Hippocampal formation (tissue), 2 donors: ENCODE measurements around the gene ALAD.
"Not testable (repeated sequence)": the region's sequence is repeated elsewhere in the genome, so short reads cannot be mapped to it uniquely, and the experiment has no call there.

Experiments used
- DNase-seq, 2 donors: peaks; one replicate each; lab custom pipeline; 2025; lab: John Stamatoyannopoulos, UW

The ALAD gene

DNA sequence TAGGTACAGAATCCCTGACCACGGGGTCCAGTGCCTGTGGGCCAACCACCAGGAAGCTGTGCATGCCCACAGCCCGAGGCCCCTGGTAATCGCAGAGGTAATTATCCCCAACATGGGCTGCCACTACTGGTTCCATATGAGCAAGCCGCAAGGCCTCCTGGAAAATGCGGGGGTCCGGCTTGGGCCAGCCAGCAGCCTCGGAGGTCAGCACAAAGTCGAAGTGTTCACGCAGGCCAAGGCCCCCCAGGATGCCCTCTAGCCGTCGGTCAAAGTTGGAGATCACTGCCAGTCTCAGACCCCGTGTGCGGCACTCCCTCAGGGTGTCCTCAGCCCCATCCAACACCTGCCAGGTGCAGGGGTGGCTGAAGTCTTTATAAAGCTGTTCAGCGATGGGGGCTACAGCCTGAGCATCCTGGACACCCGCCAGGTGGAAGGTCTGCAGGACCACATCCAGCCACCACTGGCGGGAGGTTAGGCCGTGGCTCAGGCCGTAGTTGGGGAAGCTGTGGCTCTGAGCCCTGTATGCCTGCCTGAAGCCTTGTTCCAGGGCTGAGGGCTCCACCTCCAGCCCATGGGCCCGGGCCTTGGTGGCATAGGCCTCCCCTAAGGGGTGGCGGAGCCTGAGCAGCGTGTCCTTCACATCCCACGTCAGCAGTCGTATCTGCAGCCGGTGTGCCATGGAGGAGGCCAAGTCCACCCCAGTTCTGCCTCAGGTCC is 27.2 kb downstream of the ALAD start:
- DNase-seq = no peak

DNA sequence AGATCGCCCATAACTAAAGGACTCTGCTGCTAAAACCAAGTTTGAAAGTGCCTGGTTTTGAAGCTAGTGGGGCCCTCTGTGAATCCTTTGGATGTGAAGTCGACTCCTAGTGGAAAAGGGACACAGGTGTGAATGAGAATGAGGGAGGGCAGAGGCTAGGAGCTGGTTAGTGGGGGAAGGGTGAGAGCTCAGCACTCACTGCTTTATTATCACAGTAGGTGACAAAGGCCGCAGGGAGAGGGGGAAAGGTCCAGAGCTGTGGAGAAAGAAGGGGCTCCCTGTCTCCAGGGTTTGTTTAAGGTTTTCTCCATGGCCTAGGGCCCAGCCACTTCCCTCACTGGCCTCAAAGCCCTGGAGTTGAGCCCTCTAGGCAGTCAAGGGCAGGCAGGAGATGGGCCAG is 27.8 kb downstream of the ALAD start:
- no peak for DNase-seq

DNA sequence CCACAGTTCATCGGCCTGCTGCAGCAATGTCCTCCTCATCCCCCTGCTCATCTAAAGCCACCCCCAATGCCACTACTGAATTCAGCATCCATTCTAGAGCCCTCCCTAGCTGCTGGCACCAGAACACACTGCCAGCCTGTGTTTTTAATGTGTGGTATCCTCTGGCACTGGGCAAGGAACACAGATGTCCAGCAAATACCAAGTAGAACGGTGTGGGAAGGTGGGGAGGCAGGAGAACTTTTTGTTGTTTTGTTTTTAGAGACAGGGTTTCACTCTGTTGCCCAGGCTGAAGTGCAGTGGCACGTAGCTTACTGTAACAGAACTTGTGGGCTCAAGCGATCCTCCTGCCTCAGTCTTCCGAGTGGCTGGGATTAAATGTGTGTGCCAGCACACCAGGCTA is 29.0 kb downstream of the ALAD start:
- no peak for DNase-seq

DNA sequence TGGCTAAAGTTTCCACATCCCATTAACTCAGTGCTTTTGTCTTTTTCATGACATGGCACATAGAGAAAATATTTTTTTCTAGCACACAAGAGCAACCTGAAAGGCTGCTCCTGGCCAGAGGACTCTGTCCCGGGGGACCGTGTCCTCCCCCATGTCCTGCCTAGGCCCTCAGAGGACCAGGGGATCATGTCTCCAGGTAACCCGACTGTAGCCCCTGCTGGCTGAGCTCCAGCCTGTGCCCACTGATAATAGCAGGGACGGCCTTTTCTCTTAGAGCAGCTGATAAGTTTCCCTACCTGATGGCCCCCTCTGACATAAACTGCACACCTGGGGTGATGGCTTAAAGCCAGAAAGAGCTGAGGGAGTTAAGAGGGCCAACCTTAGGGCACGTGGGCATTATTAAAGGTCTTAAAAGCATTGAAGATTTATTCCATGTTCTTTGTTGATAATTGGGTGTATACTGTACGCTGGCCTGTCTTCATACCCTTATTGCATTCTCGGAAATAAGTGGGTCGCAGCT is 30.2 kb downstream of the ALAD start:
- DNase-seq = no peak

DNA sequence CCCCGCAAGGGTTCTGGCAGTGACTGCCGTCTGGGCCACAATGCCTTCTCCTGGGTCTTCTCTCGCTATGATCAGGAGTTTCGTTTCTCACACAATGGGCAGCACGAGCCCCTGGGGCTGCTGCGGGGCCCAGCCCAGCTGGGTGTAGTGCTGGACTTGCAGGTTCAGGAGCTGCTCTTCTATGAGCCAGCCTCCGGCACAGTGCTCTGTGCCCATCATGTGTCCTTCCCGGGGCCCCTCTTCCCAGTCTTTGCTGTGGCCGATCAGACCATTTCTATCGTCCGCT is 31.3 kb downstream of the ALAD start:
- DNase-seq = no peak

DNA sequence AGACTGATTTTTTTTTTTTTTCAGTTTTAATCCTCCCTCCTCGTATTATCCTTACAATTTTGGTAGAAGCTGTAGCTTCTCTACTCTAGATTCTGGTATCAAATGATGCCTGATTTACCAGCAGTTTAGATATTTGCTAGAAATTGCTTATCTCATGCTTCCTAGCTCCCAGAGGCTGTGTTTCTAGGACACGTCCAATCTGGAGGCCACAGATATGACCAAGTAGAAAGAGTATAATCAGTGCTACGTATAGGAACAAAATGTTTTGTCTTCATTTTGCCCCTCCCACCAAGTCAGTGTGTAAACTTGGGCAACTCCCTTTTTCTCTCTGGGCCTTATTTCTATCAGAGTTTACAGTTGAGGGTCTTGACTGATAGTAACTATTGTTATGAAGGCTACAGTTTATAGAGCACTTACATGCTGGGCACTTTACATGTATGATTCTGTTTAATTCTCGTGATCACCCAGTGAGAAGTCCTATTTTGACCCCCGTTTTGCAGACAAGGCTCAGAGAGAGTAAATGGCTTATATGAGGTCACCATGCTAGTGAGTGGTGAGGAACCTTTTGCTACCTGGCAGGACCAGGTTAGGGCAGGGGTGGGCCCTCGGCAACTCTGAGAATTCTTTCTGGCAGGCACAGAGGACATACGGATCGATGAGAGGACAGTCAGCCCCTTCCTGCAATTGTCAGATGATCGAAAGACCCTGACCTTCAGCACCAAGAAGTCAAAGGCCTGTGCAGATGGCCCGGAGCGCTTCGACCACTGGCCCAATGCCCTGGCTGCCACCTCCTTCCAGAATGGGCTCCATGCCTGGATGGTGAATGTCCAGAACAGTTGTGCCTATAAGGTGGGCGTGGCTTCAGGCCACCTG is 31.9 kb downstream of the ALAD start:
- DNase-seq = no peak

DNA sequence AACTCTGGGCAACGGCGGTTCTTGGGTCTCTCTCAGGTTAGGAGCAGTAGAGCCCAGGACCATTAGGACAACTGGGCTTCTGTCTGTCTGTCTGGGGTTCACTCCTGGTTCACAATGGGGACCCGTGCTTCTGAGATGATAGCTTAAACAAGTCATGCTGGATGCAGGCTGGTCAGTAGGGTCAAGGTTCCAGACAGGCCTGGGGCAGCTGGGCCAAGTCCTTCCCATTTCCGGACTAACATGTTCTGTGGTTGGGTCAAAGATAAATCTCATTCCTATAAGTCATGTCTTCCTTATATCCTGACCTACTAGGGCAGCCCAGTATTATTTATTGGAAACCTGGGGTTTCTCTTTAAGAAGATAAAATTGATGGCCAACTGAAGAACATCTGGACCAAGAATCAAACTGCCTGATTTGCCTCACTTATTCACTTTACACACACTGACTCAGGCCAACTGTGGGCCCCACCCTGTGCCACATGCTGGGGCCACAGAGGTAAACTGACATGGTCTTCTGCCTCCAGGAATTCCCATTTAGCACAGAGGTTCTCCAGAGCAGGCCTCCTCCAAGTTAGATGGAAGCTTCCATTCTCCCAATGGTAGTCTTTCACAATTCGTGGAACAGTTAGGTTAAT is 32.6 kb downstream of the ALAD start:
- DNase-seq = no peak

DNA sequence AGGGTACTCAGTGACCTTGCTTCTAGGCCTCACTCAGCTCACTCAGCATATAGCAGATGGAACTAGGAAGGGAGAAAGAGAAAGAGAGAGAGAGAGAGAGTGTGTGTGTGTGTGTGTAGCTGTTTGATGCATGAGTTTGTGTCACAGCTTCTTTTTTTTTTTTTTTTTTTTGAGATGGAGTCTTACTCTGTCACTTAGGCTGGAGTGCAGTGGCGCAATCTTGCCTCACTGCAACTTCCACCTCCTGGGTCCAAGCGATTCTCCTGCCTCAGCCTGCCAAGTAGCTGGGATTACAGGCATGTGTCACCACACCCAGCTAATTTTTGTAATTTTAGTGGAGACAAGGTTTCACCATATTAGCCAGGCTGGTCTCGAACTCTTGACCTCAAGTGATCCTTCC is 35.4 kb downstream of the ALAD start:
- DNase-seq = not testable (repeated sequence)

DNA sequence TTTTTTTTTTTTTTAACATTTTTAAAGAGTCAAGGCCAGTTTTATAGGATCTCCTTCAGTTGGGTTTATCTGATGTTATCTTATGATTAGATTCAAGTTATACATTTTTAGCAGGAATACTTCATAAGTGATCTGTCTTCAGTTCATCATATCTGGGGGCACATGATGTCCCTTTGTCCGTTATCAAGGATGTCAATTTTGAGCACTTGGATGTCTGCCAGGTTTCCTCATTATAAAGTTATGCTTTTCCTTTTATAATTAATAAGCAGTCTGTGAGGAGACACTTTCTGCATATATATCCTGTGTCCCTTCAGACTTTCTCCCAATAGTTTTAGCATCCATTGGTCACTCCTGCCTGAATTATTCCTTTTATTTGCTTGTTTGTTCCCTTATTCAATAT is 36.1 kb downstream of the ALAD start:
- DNase-seq = no peak

DNA sequence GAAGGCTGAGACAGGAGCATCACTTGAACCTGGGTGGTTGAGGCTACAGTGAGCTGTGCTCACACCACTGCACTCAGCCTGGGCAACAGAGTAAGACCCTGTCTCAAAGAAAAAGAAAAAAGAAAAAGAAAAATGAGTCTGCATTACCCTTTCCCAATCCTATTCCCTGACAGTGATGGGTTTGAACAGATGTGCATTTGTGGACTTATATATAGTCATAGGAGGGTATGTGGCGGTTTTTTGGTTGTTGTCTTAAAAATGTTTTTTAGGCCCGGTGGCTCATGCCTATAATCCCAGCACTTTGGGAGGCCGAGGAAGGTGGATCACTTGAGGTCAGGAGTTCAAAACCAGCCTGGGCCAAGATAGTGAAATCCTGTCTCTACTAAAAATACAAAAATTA is 37.7 kb downstream of the ALAD start:
- DNase-seq = no peak

DNA sequence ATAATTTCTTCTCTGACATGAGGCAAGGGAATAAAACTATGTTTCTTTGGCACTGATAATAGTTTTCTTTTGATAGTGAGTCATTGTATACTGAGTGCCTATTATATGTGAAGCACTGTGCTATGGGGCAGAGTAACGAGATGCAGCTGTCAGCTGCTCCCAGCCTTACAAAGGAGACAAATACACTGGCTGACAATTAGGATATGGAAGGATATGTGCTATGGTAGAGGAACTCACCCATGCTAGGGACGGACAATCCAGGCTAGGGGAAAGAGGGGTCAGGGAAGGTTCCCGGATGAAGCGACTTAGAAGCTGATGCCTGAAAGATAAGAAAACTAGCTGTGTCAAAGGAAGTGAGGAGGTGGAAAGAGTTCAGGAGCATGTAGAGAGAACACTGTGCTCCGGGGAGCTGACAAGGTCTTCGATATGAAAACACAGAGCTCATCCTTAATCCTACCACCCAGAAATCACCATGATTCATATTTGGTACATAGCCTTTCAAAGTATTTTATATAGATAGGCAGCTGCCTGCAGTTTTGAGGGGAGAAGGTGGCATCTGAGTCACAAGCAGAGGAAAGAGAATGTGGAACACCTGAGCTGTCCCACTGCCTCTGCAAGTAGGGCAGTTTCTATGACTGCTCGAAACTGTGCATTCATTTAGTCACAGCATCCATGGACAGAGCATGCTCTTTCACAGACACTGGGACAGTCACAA is 39.6 kb downstream of the ALAD start:
- no peak for DNase-seq

DNA sequence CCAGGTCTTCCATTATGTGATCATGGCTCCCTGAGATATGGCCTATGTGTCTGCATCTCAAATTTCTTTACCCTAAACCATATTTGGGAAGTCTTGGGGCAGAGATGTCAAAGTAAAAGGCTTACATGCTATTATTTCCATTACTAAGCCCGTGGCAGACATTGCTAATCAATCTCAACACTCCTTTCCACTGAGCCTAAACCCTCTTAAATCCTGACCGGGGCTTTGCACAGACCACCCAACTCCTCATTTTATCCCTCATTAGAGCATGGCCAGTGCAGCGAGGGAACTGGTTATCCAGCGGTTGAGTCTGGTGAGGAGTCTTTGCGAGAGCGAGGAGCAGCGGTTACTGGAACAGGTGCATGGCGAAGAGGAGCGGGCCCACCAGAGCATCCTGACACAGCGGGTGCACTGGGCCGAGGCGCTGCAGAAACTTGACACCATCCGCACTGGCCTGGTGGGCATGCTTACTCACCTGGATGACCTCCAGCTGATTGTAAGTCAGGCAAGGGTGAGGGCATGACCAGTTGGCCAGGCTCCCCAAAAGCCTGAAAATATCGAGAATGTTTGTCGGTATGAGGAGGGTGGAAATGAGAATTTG is 40.7 kb downstream of the ALAD start:
- DNase-seq = no peak

DNA sequence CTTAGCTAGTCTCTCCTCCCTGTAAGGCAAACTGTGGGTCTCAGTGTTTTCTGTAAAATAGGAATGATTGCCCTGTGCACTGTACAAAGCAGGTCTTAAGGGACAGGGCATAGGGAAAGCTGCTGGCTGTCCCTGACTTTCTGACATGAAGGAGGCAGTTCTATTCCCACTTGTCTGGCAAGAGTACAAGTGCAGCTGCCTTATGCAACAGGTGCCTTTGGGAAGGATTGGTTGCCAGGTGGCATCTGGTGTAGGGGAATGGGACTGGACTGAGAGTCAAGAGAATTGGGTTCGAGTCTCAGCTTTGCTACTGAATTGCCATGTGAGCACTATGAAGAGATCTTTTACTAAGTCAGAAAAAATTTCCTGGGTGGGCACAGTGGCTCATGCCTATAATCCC is 41.7 kb downstream of the ALAD start:
- DNase-seq = no peak

DNA sequence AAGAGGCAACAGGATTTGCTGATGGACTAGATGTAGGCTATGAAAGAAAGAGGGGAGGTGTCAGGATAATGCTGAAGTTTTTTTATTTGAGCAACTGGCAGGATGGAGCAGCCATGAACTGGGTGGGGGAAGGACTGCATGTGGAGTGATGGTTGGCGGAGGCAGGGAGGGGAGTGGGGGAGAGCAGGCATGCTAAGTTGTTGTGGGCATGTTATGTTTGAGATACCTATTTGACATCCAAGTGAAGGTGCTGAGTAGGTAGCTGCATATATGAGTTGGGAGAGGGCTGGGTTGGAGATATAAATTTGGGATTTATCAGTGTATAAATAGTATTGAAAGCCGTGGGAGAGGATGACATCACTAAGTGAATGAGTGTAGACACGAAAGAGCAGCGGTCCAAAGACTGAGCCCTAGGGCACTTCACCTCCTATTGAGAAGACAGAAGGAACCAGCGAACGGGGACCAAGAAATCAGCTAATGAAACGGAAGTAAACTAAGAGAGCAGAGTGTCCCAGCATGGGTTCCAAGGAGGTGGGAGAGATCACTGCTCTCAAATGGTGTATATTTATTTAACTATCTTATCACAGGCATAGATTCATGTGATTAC is 44.3 kb downstream of the ALAD start:
- no peak for DNase-seq

DNA sequence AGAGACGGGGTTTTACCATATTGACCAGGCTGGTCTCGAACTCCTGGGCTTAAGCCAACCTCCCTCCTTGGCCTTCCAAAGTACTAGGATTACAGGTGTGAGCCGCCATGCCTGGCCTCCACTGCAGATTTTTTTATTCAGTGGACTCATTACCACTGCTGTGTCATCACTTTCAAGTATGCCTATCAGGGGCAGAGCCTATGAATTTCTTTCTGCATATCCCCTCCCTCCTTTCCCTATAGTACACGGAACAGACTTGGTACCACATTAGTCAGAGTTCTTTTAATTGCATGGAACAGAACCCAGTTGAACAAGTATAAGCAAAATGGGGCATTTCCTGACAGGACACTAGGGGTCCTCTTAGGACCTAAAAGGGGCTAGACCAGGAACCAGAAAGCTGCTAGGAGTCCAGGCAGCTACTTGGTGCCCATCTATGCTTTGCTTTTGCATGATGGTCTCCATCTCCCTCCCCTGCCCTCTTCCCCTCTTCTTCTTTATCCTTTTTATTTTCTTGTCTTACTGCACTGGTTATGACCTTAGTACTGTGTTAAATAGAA is 46.0 kb downstream of the ALAD start:
- DNase-seq = no peak

DNA sequence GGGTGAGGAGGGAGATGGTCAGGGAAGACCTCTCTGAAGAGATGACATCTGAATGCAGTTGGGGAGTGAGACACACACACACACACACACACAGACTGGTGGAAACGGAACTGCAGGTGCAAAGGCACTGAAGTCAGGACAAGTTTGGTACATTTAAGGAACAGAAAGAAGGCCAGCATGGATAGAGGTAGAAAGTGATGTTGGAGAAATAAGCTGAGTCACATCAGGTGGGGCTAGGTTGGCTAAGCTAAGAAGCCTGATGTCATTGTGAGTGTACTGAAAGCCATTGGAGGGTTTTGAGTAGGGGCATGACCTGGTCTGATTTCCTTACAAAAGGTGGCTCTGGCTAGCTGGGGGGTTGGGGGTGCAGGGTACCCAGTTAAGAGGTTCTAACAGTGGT is 48.7 kb downstream of the ALAD start:
- no peak for DNase-seq

DNA sequence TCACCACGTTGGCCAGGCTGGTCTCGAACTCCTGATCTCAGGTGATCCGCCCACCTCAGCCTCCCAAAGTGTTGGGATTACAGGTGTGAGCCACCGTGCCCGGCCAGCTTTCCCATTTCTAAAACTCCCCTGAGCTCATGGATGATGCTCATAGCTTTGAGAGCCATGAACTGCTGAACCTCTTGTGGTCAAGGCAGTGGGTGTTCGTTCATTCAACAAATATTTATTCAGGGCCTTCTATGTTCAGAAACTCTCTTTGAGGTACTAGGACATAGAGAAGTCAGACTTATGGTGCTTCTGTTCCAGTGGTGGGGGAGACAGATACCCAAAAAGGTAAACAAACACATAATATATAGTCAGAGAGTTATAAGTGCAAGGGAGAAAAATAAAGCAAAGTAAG is 49.1 kb downstream of the ALAD start:
- DNase-seq = no peak

DNA sequence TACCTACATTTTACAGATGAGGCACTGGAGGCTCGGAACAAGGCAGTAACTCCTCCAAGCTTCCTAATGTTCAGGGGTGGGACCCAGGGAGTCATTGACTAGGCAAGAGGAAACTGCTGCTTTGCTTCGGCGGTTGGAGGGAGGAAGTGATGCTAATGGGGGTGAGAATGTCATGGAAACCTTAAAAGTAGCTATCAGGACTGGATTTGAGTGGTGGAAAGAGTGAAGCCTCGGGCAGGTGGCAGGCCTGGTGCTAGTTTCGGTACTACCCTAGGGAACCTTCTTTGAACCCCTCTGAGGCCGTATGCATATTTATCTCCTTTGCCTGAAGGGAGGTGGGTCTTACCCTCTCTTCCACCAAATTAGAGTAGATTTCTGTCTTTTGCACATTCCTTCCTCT is 50.1 kb downstream of the ALAD start:
- no peak for DNase-seq

DNA sequence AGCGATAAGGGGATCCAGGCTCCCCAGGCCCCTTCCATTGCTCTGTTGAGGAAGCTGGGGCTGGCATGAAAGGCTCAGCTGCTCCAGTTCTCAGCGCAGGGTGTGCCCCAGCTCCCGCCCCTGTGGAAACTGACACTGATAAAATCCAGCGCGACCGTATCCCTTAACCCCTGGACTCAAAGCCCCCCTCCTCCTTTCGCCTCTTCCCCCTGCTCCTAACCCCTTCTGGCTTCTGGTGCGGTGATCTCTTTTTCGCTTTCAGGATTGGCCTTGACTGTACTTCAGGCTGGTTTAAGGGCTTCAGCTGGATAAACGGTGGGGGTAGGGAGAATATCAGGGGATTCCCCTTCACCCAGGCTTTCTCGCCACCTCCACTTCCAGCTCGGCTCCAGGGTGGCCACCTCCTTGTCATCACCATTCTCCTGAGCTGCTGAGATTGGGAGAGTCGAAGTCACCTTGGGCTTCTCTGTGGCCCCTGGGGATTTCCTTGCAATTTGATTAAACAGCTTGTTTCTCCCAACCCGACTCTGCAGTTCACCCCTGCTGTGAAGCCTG is 50.9 kb downstream of the ALAD start:
- no peak for DNase-seq

DNA sequence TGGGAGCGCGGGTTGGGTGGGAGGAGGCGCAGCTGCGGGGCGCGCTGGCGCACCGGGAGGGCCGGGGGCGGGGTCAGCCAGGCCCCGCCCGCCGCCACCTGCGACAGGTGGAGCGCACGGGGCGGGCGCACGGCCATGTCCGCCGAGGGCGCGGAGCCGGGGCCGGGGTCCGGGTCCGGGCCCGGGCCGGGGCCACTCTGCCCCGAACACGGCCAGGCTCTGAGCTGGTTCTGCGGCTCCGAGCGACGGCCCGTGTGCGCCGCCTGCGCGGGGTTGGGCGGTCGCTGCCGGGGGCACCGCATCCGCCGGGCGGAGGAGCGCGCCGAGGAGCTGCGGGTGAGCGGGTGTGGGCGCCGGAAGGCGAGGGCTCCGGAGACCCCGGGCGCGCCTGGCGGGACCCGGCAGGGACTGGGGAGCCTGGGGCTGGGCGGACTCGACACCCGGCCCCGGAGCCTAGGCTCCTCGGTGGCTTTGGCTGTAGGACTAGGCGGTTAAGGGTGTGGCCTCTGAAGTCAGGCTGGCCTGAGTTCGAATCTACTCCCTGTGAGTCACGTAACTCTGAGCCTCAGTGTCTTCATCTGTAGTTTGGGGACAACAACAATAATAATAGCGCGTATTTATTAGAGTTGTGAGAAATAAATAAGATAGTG is 51.5 kb downstream of the ALAD start, which contains the start of gene BSPRY:
BSPRY (plus strand) TSS at position 97 of the 650 bp plus-strand sequence; CDS start at position 136, 39 bp downstream.
- DNase-seq = no peak
